ENCODE measurements around the gene F12. TPM values are rescaled to one million over a fixed set of nuclear protein-coding genes. Genes with fewer than 3 reads are reported as not detected.

Gene F12
- total RNA-seq, 4 donors from 2014 or later: 2.6 to 20.1 (median 5.6) TPM

- in situ Hi-C loops (cut with MboI; ENCODE audit: low pct_ligation_motif_present in 1 of 4, low pct_unique_long_range_greater_than_20kb in 1 of 4, low sequenced_read_pairs in 3 of 4): no loop called here
- Histone ChIP-seq H3K27me3 (no peaks in the 10 kb centered on the region), H3K4me3 (no peak overlapping the region), H3K36me3 (peaks cover 0 to 35% (median 18%) of the 10 kb centered on the region in 4 donors), H3K27ac (peak overlapping the region; percentile 39 to 97 (median 92)), H3K4me1 (peaks cover 29 to 39% (median 30%) of the 10 kb centered on the region in 4 donors), H3K9me3 (no peaks in the 10 kb centered on the region)
- TF ChIP-seq EP300 (IDR thresholded peaks at IDR 0.05; ENCODE audit: low read depth) (no peak), POLR2A (IDR thresholded peaks at IDR 0.05) (no peak), POLR2AphosphoS5 (IDR thresholded peaks at IDR 0.05) (no peak), CTCF (IDR thresholded peaks at IDR 0.05) (no peak)
- DNase-seq: no peak
- WGBS, 2 donors (ENCODE audit: low coverage in 1 of 2): 77% methylated on average over 7 of the region's 7 CpGs; no CpG with 5 or more reads in 1 of the 2 donors
- intact Hi-C loops (cut with DNase I; ENCODE audit: low total_unique reads): no loop called here
Measured at GRCh38 chr5:177430972-177431316, 21.6 kb upstream of the F12 start.

GRCh38 chr5:177430140-177430951, 21.0 kb upstream of the F12 start:
- Histone ChIP-seq H3K4me1 (peaks cover 33 to 43% (median 34%) of the 10 kb centered on the region in 4 donors), H3K9me3 (no peaks in the 10 kb centered on the region), H3K27me3 (no peaks in the 10 kb centered on the region), H3K27ac (peak overlapping the region; percentile 51 to 97 (median 92)), H3K36me3 (peaks cover 0 to 29% (median 16%) of the 10 kb centered on the region in 4 donors), H3K4me3 (no peak overlapping the region)
- in situ Hi-C loops (cut with MboI; ENCODE audit: low pct_ligation_motif_present in 1 of 4, low pct_unique_long_range_greater_than_20kb in 1 of 4, low sequenced_read_pairs in 3 of 4): no loop called here
- TF ChIP-seq EP300 (IDR thresholded peaks at IDR 0.05; ENCODE audit: low read depth) (no peak), POLR2A (IDR thresholded peaks at IDR 0.05) (no peak), POLR2AphosphoS5 (IDR thresholded peaks at IDR 0.05) (peak in 1 of 3 donors; percentile 55), CTCF (IDR thresholded peaks at IDR 0.05) (no peak)
- 92% methylated on average over 21 of the region's 26 CpGs; no CpG with 5 or more reads in 1 of the 2 donors for WGBS, 2 donors (ENCODE audit: low coverage in 1 of 2)
- peak; percentile 66 for DNase-seq
- intact Hi-C loops (cut with DNase I; ENCODE audit: low total_unique reads): no loop called here

- peaks cover 0 to 21% (median 12%) of the 10 kb centered on the region in 4 donors for H3K36me3 ChIP-seq
- TF ChIP-seq EP300 (IDR thresholded peaks at IDR 0.05; ENCODE audit: low read depth) (no peak), POLR2A (IDR thresholded peaks at IDR 0.05) (no peak), CTCF (IDR thresholded peaks at IDR 0.05) (no peak), POLR2AphosphoS5 (IDR thresholded peaks at IDR 0.05) (no peak)
- no peaks in the 10 kb centered on the region for H3K27me3 ChIP-seq
- no peaks in the 10 kb centered on the region for H3K9me3 ChIP-seq
- H3K4me1 ChIP-seq: peaks cover 34 to 48% (median 36%) of the 10 kb centered on the region in 4 donors
- peak; percentile 82 for DNase-seq
- WGBS, 2 donors (ENCODE audit: low coverage in 1 of 2): 79% methylated on average over 6 of the region's 6 CpGs; no CpG with 5 or more reads in 1 of the 2 donors
- peak overlapping the region; percentile 90 to 97 (median 96) for H3K27ac ChIP-seq
- in situ Hi-C loops (cut with MboI; ENCODE audit: low pct_ligation_motif_present in 1 of 4, low pct_unique_long_range_greater_than_20kb in 1 of 4, low sequenced_read_pairs in 3 of 4) (no loop called here), intact Hi-C loops (cut with DNase I; ENCODE audit: low total_unique reads) (no loop called here)
- no peak overlapping the region for H3K4me3 ChIP-seq
Measured at GRCh38 chr5:177429248-177430040, 20.1 kb upstream of the F12 start.

Measured in transverse colon (tissue), 4 donors.